T-helper 9 cell (primary cell): Measurements from ENCODE around the gene RELL1.

ENCODE experiments used
- DNase-seq: peaks from one replicate; pipeline ENCODE4 v3.0.0-alpha.2; 2020

RELL1 gene

DNA sequence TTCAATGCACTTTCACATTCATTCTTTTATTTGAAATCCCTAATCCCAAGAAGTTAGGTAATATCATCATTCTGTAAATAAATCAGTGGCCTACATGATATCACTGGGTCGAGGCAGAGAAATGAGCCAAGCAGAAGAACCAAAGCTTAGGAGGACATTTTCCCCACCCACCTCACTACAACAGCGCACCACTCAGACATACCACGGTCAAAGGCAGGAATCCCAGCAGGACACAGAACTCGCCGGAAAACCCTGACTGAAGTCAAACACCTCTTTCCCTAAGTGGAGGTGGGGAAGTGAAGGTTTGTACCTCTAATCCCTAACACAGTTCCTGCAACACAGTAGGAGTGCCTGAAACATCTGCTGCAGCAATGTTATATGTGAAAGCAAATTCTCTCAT, 21.5 kb downstream of the RELL1 start:
- no peak for DNase-seq

DNA sequence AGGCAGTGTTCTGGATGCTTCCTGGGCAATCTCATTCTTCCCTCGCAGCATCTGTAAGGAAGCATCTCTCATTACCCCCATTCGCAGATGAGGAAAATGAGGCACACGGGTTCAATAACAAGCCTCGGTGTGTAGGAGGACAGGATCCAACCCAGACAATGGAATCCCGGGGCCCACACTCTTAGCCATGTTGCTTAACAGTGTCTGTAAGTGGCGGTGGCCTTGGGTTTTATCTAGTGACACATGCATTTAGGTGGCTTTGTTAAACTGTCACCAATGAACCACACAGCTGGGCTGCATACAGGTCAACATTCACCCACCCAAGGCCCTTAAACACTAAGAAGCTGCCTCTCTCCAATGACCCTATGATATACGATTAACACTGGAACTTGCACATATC, 22.6 kb downstream of the RELL1 start:
- DNase-seq, result no peak

DNA sequence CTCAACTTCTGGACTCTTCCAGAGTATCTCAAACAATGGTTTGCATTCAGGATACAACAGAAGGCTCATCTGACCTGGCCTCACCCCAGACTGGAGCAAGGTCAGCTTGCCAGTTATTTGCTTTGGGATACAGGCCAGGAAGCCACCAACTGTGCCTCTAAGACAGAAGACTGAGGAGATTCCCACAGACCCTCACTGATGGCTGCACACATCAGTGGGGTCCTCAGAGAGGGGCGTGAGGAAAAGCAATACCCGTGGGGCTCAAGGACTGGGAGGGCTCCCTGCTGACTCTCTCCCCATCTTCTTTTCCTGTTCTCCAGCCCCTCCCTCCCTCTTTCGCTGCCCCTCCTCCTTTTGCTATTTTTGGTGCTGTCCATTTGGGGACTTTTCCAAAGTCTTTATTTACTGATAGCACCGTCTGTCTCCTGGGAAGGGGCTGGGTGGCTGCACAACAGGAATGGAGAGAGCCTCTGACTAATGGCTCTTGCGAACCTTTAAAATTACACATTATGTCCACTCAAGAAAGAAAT, 23.2 kb downstream of the RELL1 start:
- DNase-seq, result no peak

DNA sequence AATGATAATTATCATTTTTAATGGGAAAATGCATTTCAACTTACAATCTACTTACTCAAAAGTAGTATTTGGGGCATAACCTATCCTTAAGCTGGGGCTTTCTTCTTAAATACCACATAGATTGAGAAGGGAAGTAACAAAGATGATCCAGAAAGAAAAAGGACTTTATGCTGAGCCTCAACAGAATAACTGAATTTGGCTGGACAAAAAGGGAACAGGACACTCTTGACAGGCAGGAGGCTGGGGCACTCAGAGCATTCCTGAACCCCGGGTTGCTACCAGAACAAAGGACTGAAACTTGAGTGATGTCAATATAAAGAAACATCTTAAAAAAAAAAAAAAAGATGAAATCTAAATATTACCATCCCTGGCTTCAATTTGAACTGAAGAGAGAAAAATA, 23.9 kb downstream of the RELL1 start:
- DNase-seq, result no peak

DNA sequence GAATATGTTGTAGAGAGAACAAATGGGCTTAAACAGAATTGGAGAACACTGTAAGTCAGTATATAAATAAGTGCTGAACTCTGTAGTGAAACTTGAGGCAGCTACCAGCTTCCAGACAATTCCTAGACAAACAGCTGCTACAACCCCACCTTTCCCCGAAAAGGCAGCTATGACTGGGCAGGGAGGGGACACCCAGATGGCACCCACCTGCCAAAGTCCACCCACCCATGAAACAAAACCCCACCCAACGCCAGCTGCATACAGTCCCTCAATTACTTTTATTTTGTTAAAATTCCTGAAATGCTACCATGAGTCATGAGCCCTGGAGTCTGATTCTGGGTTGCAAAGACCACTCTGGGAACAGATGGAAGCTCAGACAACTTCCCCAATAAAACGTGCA, 24.4 kb downstream of the RELL1 start:
- no peak for DNase-seq

DNA sequence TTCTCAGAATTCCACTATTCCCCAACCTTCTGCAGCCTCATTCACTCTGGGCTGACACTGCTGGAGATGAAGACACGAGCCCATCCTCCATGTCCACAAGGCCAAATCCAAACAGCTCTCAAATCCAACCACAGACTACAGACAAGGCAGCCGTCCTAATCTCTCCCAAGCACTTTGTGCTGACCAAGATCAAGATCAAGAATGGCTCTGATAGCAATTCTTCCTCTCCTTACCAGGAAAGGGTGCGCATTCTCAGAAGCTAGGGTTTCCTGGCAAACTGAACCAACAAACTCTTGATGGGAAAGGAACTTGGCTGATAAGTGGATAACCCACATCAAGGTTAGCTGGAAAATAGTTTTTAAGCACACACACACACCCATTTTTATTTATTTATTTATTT, 26.5 kb downstream of the RELL1 start:
- no peak for DNase-seq

DNA sequence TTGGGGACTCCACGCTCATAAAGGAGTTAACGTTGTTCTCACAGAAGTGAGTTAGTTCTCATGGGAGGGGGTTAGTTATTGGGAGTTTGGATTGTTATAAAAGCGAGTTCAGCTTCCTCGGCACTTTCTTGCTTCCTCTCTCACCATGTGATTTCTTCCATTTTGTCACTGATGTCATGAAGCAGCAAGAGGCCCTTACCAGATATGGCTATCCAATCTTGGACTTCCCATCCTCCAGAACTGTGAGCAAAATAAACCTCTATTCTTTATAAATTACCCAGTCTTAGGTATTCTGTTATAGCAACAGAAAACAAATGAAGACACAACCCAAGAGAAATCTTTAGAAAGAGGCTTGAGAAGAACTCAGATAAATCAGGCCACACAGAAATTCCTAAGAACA, 29.5 kb downstream of the RELL1 start:
- DNase-seq, result no peak

DNA sequence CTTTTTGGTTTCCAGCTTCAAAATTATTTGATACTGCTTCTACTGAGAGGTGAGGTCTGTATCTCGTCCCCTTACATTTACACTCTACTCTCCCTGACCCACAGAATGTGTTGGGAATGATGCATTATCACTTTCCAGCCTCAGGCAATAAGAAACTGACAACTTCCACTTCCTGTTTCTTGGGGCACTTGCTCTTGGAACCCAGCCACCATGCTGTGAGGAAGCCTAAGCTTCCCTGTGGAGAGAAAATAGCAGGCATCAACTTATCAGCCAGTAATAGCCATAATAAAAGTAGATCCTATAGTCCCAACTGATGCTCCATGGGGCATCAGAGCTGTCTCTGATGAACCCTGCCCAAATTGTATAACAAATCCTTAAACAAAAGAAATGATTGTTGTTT, 32.6 kb downstream of the RELL1 start:
- DNase-seq, result no peak

DNA sequence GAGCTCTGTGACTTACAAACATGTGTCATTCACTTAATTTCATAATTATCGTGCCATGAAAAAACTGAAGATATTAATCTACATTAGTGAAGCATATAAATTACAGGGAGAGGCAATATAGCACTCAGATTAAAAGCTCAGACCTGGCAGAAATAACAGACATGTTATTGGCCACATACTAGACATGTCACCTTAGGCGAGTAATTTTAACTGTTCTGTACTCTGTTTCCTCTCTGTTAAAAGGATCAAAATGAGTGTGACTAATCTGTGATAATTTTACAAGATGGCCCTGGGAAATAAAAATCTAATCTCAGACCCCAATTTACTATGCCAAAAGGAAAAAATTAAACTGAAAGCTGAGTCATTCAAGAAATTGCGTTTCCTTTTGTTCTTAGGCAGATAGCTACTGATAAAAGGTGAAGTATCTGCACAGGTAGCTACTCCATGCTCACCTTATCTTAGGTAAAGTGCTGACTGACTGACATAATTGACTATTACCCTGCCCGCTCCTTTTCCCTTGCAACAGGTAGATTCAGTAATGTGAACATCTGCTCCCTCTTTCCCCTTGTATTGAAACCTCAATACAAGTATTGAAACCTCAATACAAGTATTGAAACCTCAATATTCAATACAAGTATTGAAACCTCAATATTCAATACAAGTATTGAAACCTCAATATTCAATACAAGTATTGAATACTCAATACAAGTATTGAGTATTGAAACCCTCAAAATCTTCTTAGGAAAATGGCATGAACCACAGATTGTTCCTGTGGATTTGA, 33.2 kb downstream of the RELL1 start:
- no peak for DNase-seq

DNA sequence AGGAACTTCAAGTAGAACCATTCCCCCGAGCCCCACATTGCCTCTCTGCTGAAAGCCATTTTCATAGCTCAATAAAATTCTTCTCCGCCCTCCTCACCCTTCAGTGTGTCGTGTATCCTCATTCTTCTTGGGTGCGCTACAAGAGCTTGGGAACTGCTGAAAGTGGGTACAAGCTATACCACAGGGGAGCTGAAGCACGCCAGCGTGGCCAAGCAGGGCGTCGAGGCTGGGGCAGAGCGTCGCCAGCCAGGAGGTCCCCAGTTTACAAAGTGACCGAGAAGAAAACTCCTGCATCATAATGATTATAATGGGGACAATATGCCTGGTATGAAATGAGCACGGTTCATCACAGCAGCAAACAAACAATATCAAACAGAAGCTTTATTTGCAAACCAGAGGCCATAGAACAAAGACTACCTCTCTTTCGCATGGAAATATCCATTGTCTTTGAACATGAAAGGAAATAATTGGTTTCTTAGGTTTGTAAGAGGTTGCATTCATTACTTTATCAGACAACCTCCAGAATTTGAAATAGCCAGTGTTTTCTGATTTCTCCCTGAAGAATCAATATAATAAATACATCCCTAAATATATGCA, 34.3 kb downstream of the RELL1 start:
- DNase-seq, result no peak

DNA sequence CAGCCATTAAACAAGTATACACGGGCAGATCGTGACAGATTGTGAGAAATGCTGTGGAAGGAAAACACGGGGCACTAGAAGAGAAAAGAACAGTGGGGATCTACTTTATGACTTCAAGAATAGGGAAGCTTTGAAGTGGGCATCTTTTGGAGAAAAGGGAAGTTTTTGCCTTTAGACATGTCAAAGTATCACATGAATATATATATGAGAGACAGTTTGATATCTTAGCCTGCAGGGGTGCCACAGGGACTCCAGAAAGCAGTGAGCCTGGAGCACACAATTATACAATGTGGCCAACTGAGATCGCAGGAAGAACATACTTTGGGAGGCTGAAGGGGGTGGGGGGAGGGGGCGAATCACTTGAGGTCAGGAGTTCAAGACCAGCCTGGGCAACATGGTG, 35.7 kb downstream of the RELL1 start:
- DNase-seq, result no peak

DNA sequence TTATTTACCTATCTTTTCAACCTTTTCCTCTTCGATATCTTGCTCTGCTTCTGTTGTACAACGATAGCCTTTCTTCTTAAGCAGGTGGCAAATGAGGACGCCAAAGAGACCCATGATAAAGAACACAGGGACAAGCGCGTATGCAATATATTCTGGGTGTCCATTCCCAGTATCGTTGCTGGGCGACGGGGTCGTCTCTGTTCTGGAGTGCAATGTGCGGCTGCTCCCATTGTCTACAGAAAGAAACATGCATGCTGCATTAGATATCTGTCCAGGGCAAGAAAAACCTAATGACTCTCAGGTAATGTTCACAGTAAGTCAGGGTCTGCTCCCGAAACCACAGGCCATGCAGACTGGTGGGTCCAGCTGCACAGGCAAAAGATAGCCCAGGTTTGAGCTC, 36.9 kb downstream of the RELL1 start:
- DNase-seq, result no peak

DNA sequence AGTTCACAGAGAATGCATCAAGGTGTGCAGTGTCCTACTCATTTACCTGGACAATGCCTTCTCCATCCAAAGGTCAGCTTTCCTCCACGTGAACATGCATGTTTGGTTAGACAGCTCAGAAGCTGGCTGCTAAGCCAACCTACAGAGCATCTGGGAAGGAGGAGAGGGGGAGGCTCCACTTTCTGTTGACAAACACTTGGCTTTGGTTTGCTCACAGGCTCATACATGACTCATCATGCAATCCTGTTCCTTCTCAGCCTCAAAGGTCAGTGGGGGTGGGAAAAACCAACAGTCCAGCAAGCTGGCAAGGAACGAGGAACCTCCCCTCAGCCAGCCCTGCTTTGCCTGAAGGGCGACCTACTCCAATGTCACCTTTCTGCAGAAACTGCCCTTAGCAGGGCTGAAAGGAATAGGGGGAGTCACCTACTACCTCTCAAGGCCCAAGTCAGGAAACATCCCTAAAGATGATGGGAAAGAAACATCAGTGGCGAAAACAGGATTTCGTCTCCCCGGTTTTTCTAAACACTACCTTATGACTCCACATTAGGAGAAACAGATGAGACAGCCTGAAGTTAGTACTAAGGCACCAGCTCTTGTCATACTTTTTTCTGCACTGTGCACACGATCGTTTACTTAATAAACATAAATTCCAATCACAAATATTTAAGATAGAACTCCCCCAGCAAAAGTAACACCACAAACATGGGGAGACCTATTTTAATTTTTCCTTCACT, 37.9 kb downstream of the RELL1 start:
- no peak for DNase-seq

DNA sequence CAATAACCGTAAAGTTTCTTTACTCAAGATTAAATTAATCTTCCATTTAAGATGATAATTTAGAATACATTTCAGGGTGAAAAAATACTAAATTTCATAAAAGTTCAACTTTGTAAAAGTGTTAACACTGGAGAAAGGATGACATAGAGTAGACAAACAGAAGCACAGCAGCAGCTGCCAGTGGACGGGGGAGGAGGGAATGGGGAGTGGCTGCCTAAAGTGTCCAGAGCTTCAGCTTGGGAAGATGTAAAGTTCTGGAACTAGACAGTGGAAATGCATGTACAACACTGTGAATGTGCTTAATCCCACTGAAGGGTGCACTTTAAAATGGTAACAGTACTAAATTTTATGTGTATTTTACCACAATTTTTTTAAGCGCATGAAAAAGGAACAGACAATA, 39.9 kb downstream of the RELL1 start:
- no peak for DNase-seq

DNA sequence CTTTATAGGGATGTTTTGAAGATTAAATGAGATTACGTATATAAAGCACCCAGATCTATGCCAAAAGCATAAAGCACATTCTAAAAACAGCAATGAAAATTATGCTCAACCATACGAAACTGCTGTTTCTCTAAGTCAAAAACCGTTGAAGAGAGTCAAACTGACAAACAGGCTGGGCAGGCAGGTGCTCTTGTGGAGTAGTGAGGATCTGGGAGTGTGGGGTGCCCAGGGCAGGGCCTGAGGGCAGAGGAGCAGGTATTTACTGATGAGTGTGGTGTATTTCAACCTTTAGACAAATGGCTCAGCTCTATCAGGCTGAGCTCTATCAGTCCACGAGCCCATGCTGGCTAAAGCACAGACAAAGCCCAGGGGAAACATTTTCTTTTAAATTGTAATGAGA, 40.4 kb downstream of the RELL1 start:
- DNase-seq, result no peak

DNA sequence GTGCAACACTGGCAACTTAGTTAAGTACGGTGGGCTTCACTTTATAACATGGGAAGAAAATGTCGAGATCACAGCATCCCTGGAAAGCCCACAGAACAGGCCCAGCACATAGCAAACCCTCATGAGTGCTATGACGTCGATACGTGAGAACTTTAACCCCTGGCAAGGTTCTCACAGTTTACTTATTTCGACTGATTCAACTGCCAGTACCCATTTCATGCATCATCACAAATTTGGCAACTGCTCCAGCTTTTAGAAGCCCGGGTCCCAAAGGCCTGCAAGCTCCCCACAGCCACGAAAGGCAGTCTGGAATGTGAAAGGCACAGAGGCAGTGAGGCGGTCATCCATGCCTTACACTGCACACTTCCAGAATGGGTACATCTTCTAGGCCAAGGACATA, 41.2 kb downstream of the RELL1 start:
- no peak for DNase-seq

DNA sequence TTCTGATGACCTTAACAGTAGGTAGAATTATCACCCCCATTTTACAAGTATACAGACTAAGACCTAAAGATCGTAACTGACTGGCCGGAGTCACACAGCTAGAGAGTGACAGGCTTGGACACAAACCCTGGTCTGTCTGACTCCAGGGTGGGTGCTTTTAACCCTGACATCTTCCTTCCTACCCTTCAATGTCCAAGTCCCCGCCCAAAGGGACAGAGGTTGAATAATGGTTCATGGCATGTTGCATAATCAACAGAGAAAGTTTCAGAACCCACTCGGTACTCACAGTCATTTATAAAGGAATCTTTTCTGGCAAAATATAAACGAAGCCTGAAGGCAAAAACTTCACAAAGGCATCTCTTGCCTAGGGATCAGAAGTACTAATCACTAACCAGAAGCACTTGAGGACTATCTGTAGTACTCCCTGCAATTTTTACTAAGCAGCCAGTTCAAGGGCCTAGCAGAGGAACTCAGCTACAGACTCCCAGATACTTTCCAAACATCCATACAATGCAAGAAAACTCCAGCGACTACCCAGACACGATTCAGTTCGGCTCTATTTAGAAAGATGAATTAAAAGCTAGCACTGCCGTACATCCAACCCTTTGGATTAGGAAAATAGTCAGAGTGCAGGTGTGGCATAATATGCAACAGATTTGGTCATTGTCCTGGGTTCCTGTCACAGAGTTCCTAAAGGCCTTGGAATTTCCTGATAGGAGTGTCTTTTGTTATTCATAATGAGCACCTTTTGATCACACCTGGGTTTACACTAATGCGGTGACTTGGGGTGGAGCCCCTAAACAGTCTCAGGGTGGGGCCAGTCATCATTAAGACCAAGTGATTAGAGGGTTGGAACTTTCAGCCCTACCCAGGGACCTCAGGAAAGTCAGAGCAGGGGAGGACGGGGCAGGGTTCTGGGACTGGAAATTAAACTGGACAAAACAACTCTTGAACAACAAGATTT, 44.0 kb downstream of the RELL1 start:
- DNase-seq, result no peak

DNA sequence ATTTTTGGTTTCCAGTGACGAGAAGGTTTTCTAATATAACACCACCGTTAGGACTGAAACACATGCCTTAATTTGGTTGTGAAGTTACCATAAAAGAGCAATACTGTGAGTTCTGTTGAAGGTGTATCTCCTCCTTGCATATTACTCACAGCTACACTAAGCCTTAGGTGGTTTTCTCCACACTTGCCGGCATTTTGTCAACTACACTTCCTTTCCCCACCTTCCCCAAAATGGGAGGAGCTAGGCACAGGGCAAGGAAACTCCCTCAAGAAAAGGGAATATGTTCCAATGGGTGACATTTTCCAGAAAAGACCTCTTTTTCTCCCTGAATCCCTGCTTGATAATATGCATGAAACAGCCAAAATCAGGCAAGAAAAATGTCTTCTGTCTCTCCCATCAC, 44.8 kb downstream of the RELL1 start:
- DNase-seq, result no peak

DNA sequence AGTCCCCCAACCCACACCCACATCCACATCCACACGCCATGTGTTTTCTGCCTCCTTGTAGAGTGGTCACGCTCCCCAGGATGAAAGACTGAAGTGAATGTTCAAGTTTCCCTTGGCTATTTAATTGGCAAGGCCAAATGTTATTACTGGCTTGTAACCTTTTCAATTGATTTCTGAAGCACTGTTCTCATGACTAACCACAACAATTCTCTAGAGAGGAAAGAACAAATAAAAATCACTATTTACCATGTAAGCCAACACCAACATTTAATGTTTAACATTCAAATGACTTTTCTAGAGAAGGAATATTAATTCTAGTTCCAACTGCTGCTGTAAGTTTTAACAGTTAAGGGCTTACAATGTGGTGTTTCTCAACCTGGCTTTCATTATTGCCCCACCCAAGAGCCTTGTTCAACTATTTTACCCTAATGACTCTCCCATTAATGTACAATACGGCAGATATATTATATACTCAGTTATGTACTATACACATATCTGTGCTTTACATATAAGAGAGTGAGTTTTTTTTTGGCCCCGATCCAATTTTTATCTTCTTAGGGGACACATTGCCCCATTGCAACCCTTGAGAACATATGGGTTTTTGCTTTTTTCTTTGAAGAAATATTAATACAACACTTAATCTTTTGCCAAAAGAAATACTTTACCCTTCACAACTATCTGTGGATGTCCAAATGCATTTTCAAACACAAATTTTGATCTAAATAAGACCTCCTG, 46.5 kb downstream of the RELL1 start:
- no peak for DNase-seq

DNA sequence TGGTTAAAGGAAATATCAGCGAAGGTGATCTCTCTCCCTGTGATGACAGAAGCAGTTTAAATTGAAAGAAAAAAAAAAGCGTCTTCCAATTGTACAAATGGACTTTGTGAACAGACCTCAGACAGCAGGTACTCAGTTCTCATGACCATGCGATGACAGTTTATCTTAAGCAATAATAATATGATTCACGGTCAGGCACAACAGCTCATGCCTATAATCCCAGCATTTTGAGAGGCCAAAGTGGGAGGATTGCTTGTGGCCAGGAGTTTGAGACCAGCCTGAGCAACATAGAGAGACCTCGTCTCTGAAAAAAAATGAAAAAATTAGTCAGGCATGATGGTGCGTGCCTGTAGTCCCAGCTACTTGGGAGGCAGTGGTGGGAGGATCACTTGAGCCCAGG, 51.0 kb downstream of the RELL1 start:
- DNase-seq, result no peak

DNA sequence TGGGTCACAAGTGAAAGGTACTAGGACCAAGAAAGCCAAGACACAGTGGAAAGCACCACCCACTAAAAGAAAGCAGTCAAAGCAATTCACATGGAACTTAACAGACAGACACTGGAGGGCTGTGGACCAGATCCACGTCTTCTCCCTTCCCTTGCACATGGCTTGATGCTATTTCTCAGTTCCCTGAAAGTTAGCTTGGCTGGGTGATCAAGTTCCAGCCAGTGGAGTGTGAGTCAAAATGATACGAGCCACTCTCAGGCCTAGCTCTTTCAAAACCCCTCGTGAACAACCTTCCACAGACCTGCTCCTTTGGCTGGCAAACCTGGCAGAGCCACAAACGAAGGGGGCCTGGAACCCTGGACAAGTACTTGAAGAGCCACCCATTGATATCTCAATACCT, 52.0 kb downstream of the RELL1 start:
- DNase-seq, result no peak

DNA sequence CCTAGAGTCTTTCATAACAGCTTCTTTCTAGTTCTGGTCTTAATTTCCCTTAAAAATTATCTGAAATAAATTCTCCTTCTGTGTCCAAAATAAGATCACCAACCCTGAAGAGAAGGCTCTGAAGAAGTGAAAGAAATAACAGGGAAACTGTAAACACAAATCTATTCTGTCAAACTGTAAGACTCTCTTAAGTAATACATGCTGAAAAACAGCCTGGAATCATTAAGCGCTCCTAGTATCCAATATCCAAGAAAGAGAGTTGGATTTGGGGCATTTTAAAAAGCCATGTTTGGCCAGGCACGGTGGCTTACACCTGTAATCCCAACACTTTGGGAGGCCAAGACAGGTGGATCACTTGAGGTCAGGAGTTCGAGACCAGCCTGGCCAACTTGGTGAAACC, 53.3 kb downstream of the RELL1 start:
- no peak for DNase-seq
